Measurements from ENCODE around the gene SYDE1.

SYDE1 gene

DNA sequence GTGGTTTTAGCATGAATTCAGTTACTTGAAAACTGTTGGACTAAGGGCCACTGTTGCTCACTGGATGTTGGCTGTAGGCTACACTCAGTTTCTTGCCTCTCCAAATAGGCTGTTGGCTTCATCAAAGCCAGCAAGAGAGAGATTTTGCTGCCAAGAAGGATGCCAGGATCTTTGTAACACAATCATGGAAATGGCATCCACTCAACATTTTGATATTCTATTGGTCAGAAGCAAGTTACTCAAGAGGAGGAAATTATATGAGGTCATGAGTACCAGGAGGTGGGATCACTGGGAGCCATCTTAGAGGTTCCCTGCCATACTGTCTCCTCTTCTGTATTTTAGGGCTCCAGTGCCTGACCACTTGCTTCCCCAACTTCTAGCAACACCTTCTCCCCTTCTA is 30.6 kb downstream of the SYDE1 start:
- DNase-seq (ENCODE audit: low read depth) = no peak
- TF ChIP-seq, protein P1, sequence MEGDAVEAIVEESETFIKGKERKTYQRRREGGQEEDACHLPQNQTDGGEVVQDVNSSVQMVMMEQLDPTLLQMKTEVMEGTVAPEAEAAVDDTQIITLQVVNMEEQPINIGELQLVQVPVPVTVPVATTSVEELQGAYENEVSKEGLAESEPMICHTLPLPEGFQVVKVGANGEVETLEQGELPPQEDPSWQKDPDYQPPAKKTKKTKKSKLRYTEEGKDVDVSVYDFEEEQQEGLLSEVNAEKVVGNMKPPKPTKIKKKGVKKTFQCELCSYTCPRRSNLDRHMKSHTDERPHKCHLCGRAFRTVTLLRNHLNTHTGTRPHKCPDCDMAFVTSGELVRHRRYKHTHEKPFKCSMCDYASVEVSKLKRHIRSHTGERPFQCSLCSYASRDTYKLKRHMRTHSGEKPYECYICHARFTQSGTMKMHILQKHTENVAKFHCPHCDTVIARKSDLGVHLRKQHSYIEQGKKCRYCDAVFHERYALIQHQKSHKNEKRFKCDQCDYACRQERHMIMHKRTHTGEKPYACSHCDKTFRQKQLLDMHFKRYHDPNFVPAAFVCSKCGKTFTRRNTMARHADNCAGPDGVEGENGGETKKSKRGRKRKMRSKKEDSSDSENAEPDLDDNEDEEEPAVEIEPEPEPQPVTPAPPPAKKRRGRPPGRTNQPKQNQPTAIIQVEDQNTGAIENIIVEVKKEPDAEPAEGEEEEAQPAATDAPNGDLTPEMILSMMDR (IDR thresholded peaks at IDR 0.05; ENCODE audit: control insufficient read depth, insufficient read depth, low read depth, low read length, missing control alignments) = no peak
- no peak overlapping the region for H3K4me3 ChIP-seq (ENCODE audit: control insufficient read depth, low read depth, low read length)

- TF ChIP-seq, protein P1 (IDR thresholded peaks at IDR 0.05; ENCODE audit: control insufficient read depth, insufficient read depth, low read depth, low read length, missing control alignments) = no peak
- no peak overlapping the region for H3K4me3 ChIP-seq (ENCODE audit: control insufficient read depth, low read depth, low read length)
- no peak for DNase-seq (ENCODE audit: low read depth)
These were observed 31.2 kb downstream of the SYDE1 start for GRCh38 chr19:15138427-15138826.

- DNase-seq (ENCODE audit: low read depth) = no peak
- TF ChIP-seq, protein P1 (IDR thresholded peaks at IDR 0.05; ENCODE audit: control insufficient read depth, insufficient read depth, low read depth, low read length, missing control alignments) = no peak
- H3K4me3 ChIP-seq (ENCODE audit: control insufficient read depth, low read depth, low read length) = no peak overlapping the region
These were observed 33.9 kb downstream of the SYDE1 start for GRCh38 chr19:15141143-15141542.

DNA sequence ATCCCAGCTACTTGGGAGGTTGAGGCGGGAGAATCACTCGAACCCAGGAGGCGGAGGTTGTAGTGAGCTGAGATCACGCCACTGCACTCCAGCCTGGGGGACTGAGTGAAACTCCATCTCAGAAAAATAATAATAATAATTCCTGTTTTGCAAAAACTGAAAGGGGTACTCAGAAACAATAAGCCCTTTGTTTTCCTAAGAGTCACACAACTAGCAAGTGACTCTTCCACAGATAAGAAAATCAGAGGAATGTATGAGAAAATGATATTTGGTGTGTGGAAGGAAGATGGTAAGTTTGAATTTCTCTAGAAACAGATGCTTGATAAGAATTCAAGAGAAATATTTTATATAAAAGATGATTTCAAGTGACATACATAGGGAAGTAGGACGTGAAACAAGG is 35.1 kb downstream of the SYDE1 start:
- DNase-seq (ENCODE audit: low read depth) = no peak

GRCh38 chr19:15144046-15144646 is 36.9 kb downstream of the SYDE1 start:
- no peak overlapping the region for H3K4me3 ChIP-seq (ENCODE audit: control insufficient read depth, low read depth, low read length)
- DNase-seq (ENCODE audit: low read depth) = no peak
- TF ChIP-seq, protein P1 (IDR thresholded peaks at IDR 0.05; ENCODE audit: control insufficient read depth, insufficient read depth, low read depth, low read length, missing control alignments) = no peak

More for the DNA sequence above, 35.1 kb downstream of the SYDE1 start:
- no peak overlapping the region for H3K4me3 ChIP-seq (ENCODE audit: control insufficient read depth, low read depth, low read length)
- TF ChIP-seq, protein P1 (IDR thresholded peaks at IDR 0.05; ENCODE audit: control insufficient read depth, insufficient read depth, low read depth, low read length, missing control alignments) = no peak

- TF ChIP-seq, protein P1 (IDR thresholded peaks at IDR 0.05; ENCODE audit: control insufficient read depth, insufficient read depth, low read depth, low read length, missing control alignments) = no peak
- DNase-seq (ENCODE audit: low read depth) = no peak
- H3K4me3 ChIP-seq (ENCODE audit: control insufficient read depth, low read depth, low read length) = no peak overlapping the region
These were observed 39.9 kb downstream of the SYDE1 start for GRCh38 chr19:15147090-15147489.

Measured in AG09309 (cell line).